Effector memory CD4-positive, alpha-beta T cell (primary cell): Measurements from ENCODE around the gene FAM43A.

ENCODE experiments used
- DNase-seq, 3 donors: peaks; one replicate each; pipeline ENCODE4 v3.0.0-alpha.2; 2020
- H3K27ac ChIP-seq: 2 replicates; pipeline ENCODE4 v1.7.0; 2013; ENCODE audit warnings: mild to moderate bottlenecking, low read length, moderate library complexity; ENCODE audit not compliant: insufficient read depth, poor library complexity, severe bottlenecking
- H3K27me3 ChIP-seq: replicated peaks from 2 replicates; pipeline ENCODE4 v1.7.0; 2013; ENCODE audit warnings: mild to moderate bottlenecking, low read length; ENCODE audit not compliant: insufficient read depth, control insufficient read depth, poor library complexity, severe bottlenecking
- H3K36me3 ChIP-seq: 2 replicates; pipeline ENCODE4 v1.7.0; 2013; ENCODE audit warnings: mild to moderate bottlenecking, low read length, moderate library complexity; ENCODE audit not compliant: control insufficient read depth, insufficient read depth
- H3K4me1 ChIP-seq: 2 replicates; pipeline ENCODE4 v1.7.0; 2013; ENCODE audit warnings: low read length, mild to moderate bottlenecking; ENCODE audit not compliant: control insufficient read depth, insufficient read depth, poor library complexity, severe bottlenecking
- H3K4me3 ChIP-seq: 2 replicates; pipeline ENCODE4 v1.7.0; 2013; ENCODE audit warnings: low read length, low read depth, mild to moderate bottlenecking; ENCODE audit not compliant: insufficient read depth, poor library complexity, severe bottlenecking
- H3K9me3 ChIP-seq: 2 replicates; pipeline ENCODE4 v1.7.0; 2013; ENCODE audit warnings: mild to moderate bottlenecking, low read length, moderate library complexity; ENCODE audit not compliant: control insufficient read depth

FAM43A gene

GRCh38 chr3:194736896-194737600 is 51.4 kb downstream of the FAM43A start:
- no peaks in the 10 kb centered on the region for H3K27me3 ChIP-seq
- no peaks in the 10 kb centered on the region for H3K36me3 ChIP-seq
- no peaks in the 10 kb centered on the region for H3K4me1 ChIP-seq
- DNase-seq = no peak
- no peak overlapping the region for H3K27ac ChIP-seq
- H3K9me3 ChIP-seq = no peaks in the 10 kb centered on the region
- H3K4me3 ChIP-seq = no peak overlapping the region
